Measurements from ENCODE around the gene FPGS.
"Not testable (repeated sequence)": the region's sequence is repeated elsewhere in the genome, so short reads cannot be mapped to it uniquely, and the experiment has no call there.

The FPGS gene

GRCh38 chr9:127756233-127756632 is 46.4 kb upstream of the FPGS start:
- DNase-seq (ENCODE audit: low read depth), result no peak
- no peak overlapping the region for H3K4me3 ChIP-seq (replicated peaks; ENCODE audit: low read depth, low read length)
- TF ChIP-seq, protein P1, sequence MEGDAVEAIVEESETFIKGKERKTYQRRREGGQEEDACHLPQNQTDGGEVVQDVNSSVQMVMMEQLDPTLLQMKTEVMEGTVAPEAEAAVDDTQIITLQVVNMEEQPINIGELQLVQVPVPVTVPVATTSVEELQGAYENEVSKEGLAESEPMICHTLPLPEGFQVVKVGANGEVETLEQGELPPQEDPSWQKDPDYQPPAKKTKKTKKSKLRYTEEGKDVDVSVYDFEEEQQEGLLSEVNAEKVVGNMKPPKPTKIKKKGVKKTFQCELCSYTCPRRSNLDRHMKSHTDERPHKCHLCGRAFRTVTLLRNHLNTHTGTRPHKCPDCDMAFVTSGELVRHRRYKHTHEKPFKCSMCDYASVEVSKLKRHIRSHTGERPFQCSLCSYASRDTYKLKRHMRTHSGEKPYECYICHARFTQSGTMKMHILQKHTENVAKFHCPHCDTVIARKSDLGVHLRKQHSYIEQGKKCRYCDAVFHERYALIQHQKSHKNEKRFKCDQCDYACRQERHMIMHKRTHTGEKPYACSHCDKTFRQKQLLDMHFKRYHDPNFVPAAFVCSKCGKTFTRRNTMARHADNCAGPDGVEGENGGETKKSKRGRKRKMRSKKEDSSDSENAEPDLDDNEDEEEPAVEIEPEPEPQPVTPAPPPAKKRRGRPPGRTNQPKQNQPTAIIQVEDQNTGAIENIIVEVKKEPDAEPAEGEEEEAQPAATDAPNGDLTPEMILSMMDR (IDR thresholded peaks at IDR 0.05; ENCODE audit: low read length, missing control alignments), result no peak

DNA sequence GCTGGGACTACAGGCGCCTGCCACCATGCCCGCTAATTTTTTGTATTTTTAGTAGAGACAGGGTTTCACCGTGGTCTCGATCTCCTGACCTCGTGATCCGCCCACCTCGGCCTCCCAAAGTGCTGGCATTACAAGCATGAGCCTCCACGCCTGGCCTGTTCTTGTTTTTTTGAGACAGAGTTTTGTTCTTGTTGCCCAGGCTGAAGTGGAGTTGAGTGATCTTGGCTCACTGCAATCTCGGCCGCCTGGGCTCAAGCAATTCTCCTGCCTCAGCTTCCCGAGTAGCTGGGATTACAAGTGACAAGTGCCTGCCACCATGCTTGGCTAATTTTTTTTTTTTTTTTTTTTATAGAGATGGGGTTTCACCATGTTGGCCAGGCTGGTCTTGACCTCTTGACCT is 45.9 kb upstream of the FPGS start:
- not testable (repeated sequence) for H3K4me3 ChIP-seq (replicated peaks; ENCODE audit: low read depth, low read length); DNase-seq (ENCODE audit: low read depth)

GRCh38 chr9:127758843-127759242 is 43.8 kb upstream of the FPGS start:
- TF ChIP-seq, protein P1 (IDR thresholded peaks at IDR 0.05; ENCODE audit: low read length, missing control alignments), result no peak
- H3K4me3 ChIP-seq (replicated peaks; ENCODE audit: low read depth, low read length), result no peak overlapping the region
- no peak for DNase-seq (ENCODE audit: low read depth)

DNA sequence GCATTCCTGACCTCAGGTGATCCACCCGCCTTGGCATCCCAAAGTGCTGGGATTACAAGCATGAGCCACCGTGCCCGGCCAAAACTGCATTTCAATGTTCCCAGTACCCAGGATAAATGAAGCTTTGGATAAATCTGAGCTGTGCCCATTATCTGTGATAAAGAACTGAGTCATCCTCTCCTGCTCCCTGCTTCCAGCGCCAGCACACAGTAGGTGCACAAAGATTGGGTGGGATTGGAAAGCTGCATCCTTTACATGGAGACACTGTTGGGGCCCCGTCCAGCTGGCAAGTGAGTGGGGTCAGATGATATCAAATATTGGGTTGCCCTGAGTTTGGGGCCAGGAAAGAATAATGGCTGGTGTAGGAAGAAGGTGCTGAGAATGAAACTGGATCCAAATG is 41.6 kb upstream of the FPGS start:
- TF ChIP-seq, protein P1 (IDR thresholded peaks at IDR 0.05; ENCODE audit: low read length, missing control alignments), result no peak
- DNase-seq (ENCODE audit: low read depth), result no peak
- no peak overlapping the region for H3K4me3 ChIP-seq (replicated peaks; ENCODE audit: low read depth, low read length)

DNA sequence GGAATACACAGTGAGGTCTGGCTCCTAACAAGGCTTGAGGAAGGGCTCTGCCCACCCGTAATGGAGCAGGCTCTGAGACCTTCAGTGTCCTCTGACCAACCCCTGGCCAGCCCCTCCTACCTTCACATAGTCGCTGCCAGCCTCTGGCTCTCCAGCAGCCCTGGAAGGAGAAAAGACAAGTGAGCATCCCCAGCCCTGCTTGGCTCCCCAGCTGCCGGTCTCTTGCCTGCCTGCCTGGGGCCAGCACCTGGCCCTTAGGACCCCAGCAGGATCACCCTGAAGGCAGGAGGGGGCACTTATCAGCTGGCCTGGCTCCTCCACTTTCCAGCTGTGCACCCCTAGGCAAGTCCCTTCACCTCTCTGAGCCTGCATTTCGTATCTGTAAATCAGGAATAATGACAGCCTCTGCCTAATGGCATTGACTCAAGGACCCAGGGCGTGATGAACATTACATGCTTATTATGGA is 41.2 kb upstream of the FPGS start:
- no peak overlapping the region for H3K4me3 ChIP-seq (replicated peaks; ENCODE audit: low read depth, low read length)

GRCh38 chr9:127762111-127762676 is 40.5 kb upstream of the FPGS start:
- no peak for DNase-seq (ENCODE audit: low read depth)
- H3K4me3 ChIP-seq (replicated peaks; ENCODE audit: low read depth, low read length), result no peak overlapping the region
- TF ChIP-seq, protein P1 (IDR thresholded peaks at IDR 0.05; ENCODE audit: low read length, missing control alignments), result no peak

More for the DNA sequence above, 41.2 kb upstream of the FPGS start:
- DNase-seq (ENCODE audit: low read depth), result no peak
- TF ChIP-seq, protein P1 (IDR thresholded peaks at IDR 0.05; ENCODE audit: low read length, missing control alignments), result no peak

DNA sequence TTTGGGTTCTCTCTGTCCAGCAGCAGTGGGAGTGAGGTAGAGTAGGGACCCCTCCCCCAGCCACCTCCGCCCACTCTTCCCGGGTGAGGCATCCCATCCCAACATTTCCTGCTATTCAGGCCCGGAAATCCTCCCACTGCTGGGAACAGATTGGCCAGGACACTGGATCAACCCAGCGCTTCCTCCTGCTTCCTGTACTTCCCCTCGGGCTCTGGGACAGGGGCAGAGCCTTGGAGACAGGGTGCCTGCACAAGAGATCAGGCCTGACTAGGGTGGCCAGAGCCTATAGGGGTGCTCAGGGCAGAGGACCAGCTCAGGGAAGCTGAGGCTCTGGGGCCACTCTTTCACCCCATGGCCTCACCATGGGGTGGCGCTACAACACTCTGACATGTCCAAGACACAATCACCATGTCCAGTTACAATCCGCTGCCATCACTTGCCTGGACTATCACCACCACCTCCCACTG is 38.7 kb upstream of the FPGS start:
- TF ChIP-seq, protein P1 (IDR thresholded peaks at IDR 0.05; ENCODE audit: low read length, missing control alignments), result peak; percentile 46
- peak; percentile 83 for DNase-seq (ENCODE audit: low read depth)
- no peak overlapping the region for H3K4me3 ChIP-seq (replicated peaks; ENCODE audit: low read depth, low read length)
